K562 (cell line): ENCODE results near the gene GJD2. TPM values are rescaled to one million over a fixed set of nuclear protein-coding genes. Genes with fewer than 3 reads are reported as not detected.

Experiments
- ATAC-seq: fragments of 200-7000 bp; cut with Tn5 transposase; 3 replicates; pipeline ENCODE4 v1.9.1; 2020; ENCODE audit warnings: moderate library complexity
- BruUV-seq: library from RNA; stranded (reverse); fragments of 400-500 nt; replicated peaks from 2 replicates; lab custom pipeline; 2021; lab: Mats Ljungman, UMichigan
- CTCF ChIA-PET: fragments of 300-600 bp; formaldehyde crosslinking; extraction: SDS; loops from one replicate; lab custom pipeline; 2021; ENCODE audit warnings: low intra/inter-chr PET ratio; lab: Yijun Ruan, JAX
- POLR2A ChIA-PET: fragments of 300-600, 350-650 bp; sonication (Branson Sonifier 250); formaldehyde crosslinking; extraction: SDS; loops from one replicate; lab custom pipeline; 2021; ENCODE audit warnings: antibody characterized with exemption, inconsistent platforms; lab: Yijun Ruan, JAX
- DNase-seq, 4 experiments: peaks; one replicate each; pipeline versions ENCODE4 v3.0.0 to v3.0.0-alpha.2; 2011 to 2018; ENCODE audit warnings: low spot score in 3 of 4, mixed read lengths in 3 of 4; ENCODE audit errors: extremely low read depth in 1 of 4
- FAIRE-seq: peaks from 2 replicates; lab custom pipeline; 2011; peaks lifted over from hg19 to GRCh38; lab: Jason Lieb, UNC
- H2AFZ ChIP-seq: 2 replicates; pipeline ENCODE4 v1.6.0; 2011; ENCODE audit warnings: low read depth, low read length, control low read depth, inconsistent platforms
- H3K27ac ChIP-seq: fragments of 200-600 bp; 3 replicates; pipeline ENCODE4 v1.8.0; 2011; ENCODE audit warnings: low read depth, mild to moderate bottlenecking, control low read depth, inconsistent platforms, low read length, moderate library complexity, mixed read lengths; ENCODE audit errors: extremely low read depth
- H3K27me3 ChIP-seq, 2 experiments: fragments of 300-600 bp in 1 of 2; 2 replicates in 1 of 2; 3 replicates in 1 of 2; pipeline versions ENCODE4 v1.6.0 to v1.8.0; 2011; ENCODE audit warnings: inconsistent platforms in 2 of 2, low read length in 2 of 2, mild to moderate bottlenecking in 1 of 2, mixed read lengths in 1 of 2, moderate library complexity in 1 of 2; ENCODE audit not compliant: control insufficient read depth in 2 of 2, insufficient read depth in 2 of 2
- H3K36me3 ChIP-seq: fragments of 300-600 bp; 3 replicates; pipeline ENCODE4 v1.8.0; 2011; ENCODE audit warnings: mild to moderate bottlenecking, low read length, inconsistent platforms; ENCODE audit not compliant: control insufficient read depth, insufficient read depth
- H3K4me1 ChIP-seq, 2 experiments: fragments of 200-600 bp in 1 of 2; replicated peaks in 1 of 2; 2 replicates in 1 of 2; 3 replicates in 1 of 2; pipeline versions ENCODE4 v1.5.1 to v1.8.0; 2011; ENCODE audit warnings: inconsistent platforms in 2 of 2, low read length in 2 of 2, mild to moderate bottlenecking in 1 of 2, mixed read lengths in 1 of 2, moderate library complexity in 1 of 2; ENCODE audit not compliant: control insufficient read depth in 2 of 2, insufficient read depth in 2 of 2
- H3K4me2 ChIP-seq: 2 replicates; pipeline ENCODE4 v1.6.1; 2011; ENCODE audit warnings: low read length, control low read depth, inconsistent platforms, mixed read lengths; ENCODE audit not compliant: insufficient read depth
- H3K4me3 ChIP-seq: fragments of 200-600 bp; sonication (generic), shearing (Covaris generic); 2 replicates; pipeline ENCODE4 v1.5.1; 2016; ENCODE audit warnings: control low read depth, inconsistent platforms
- H3K79me2 ChIP-seq: fragments of 200-600 bp; 3 replicates; pipeline ENCODE4 v1.8.0; 2011; ENCODE audit warnings: low read length, inconsistent platforms; ENCODE audit not compliant: control insufficient read depth, insufficient read depth
- H3K9ac ChIP-seq, 2 experiments: 2 replicates each; pipeline versions ENCODE4 v1.6.0 to v1.6.1; 2011; ENCODE audit warnings: low read depth in 2 of 2, low read length in 2 of 2, control low read depth in 1 of 2, inconsistent platforms in 1 of 2, mild to moderate bottlenecking in 1 of 2, mixed read lengths in 1 of 2; ENCODE audit not compliant: insufficient read depth in 1 of 2
- H3K9me1 ChIP-seq: one replicate; pipeline ENCODE4 v1.6.0; 2011; ENCODE audit warnings: inconsistent platforms, mild to moderate bottlenecking, low read length, moderate library complexity; ENCODE audit not compliant: control insufficient read depth, insufficient read depth
- H3K9me3 ChIP-seq: replicated peaks from 2 replicates; pipeline ENCODE4 v1.5.1; 2011; ENCODE audit warnings: low read depth, low read length, inconsistent platforms; ENCODE audit not compliant: control insufficient read depth, insufficient read depth
- H4K20me1 ChIP-seq: replicated peaks from 2 replicates; pipeline ENCODE4 v1.6.1; 2011; ENCODE audit warnings: low read length, inconsistent platforms, mixed read lengths; ENCODE audit not compliant: control insufficient read depth, insufficient read depth
- BCOR ChIP-seq: fragments of 450-650 bp; IDR thresholded peaks from 2 replicates; pipeline ENCODE4 v1.6.1; 2016
- CCAR2 ChIP-seq: fragments of 200-400 bp; formaldehyde crosslinking; IDR thresholded peaks from 2 replicates; pipeline ENCODE4 v1.6.1; 2017; ENCODE audit warnings: mild to moderate bottlenecking, low read depth, low read length
- MTA3 ChIP-seq: fragments of 450-650 bp; formaldehyde crosslinking; IDR thresholded peaks from 2 replicates; pipeline ENCODE4 v1.6.1; 2017; ENCODE audit warnings: mild to moderate bottlenecking, borderline replicate concordance
- RBM25 ChIP-seq: fragments of 200-400 bp; formaldehyde crosslinking; IDR thresholded peaks from 2 replicates; pipeline ENCODE4 v1.6.1; 2018; ENCODE audit warnings: low read length, low read depth, moderate library complexity; ENCODE audit not compliant: severe bottlenecking
- RFX1 ChIP-seq: fragments of 450-650 bp; IDR thresholded peaks from 2 replicates; pipeline ENCODE4 v1.6.1; 2016; ENCODE audit warnings: mild to moderate bottlenecking, moderate library complexity
- TARDBP ChIP-seq: fragments of 450-650 bp; IDR thresholded peaks from 2 replicates; pipeline ENCODE4 v1.6.1; 2016
- TSHZ1 ChIP-seq: fragments of 250-450 bp; sonication (Bioruptor Pico); IDR thresholded peaks from 2 replicates; pipeline ENCODE4 v1.4.0; 2020; ENCODE audit warnings: mild to moderate bottlenecking, moderate library complexity
- ZNF280A ChIP-seq: fragments of 450-650 bp; IDR thresholded peaks from 2 replicates; pipeline ENCODE4 v1.6.1; 2018; ENCODE audit warnings: mild to moderate bottlenecking, low read depth; ENCODE audit not compliant: partially characterized antibody
- WGBS: fragments of 100-300 bp; shearing (Covaris generic); methylation state at CpG from one replicate; pipeline ENCODE4 v1.1.6; 2016; ENCODE audit warnings: low coverage, mixed read lengths; ENCODE audit not compliant: insufficient coverage; ENCODE audit errors: missing lambda C conversion rate; 5-methylcytosine and 5-hydroxymethylcytosine counted together
- in situ Hi-C: fragments of 300-500 bp; cut with MboI; formaldehyde crosslinking; loops from 4 replicates; pipeline ENCODE4 v1.15.0; 2018; ENCODE audit warnings: inconsistent platforms, mixed read lengths
- intact Hi-C: fragments of 100-400 bp; cut with micrococcal nuclease; formaldehyde crosslinking; loops from 2 replicates; pipeline ENCODE4 v1.14.2; 2022
- polyA plus RNA-seq, 8 experiments: library from polyadenylated mRNA; depleted of rRNA in 4 of 8; stranded (reverse) in 5 of 8; unstranded in 3 of 8; fragments of >200 nt; fragmentation: Nextera tagmentation in 2 of 8; fragmentation: Illumina TruSeq in 1 of 8; extraction: Ambion mirVana in 2 of 8; extraction: Trizol in 1 of 8; gene quantifications; 2 replicates each; pipeline versions ENCODE4 v1.2.1 to v1.2.3, GENCODE V29; 2011 to 2014; ENCODE audit warnings: inconsistent platforms in 1 of 8, missing spikeins in 1 of 8
- total RNA-seq, 7 experiments: library from RNA; depleted of rRNA in 6 of 7; stranded (reverse); fragments of >200 nt in 6 of 7; fragmentation: Illumina TruSeq in 2 of 7; extraction: Trizol in 2 of 7; gene quantifications; 2 replicates each; pipeline versions ENCODE4 v1.2.1 to v1.2.3, GENCODE V29; 2011 to 2021; ENCODE audit warnings: low replicate concordance in 1 of 7

GJD2 gene
- total and polyA plus RNA-seq, 9 of the 15 experiments (the other 6 are each of a cell fraction or from before 2014, with no cell fraction given) = not detected

GRCh38 chr15:34749691-34750090, 5.1 kb downstream of the GJD2 start (continued):
- no peak for TF ChIP-seq MTA3

GRCh38 chr15:34739346-34739745, 15.5 kb downstream of the GJD2 start:
- 12% methylated on average over 2 of the region's 2 CpGs for WGBS

More at GRCh38 chr15:34739346-34739745, 15.5 kb downstream of the GJD2 start:
- no peaks in the 10 kb centered on the region; a peak in 1 of 5 replicates for H3K4me1 ChIP-seq
- TF ChIP-seq ZNF280A (no peak), TSHZ1 (CRISPR knock-in tag) (no peak), BCOR (peak; percentile 55; the same call in 1 of the 2 replicates), CCAR2 (no peak), RBM25 (peak; percentile 83), TARDBP (no peak), RFX1 (no peak)
- TF ChIP-seq, all 486 proteins: peak for 2
- no peak for FAIRE-seq
- no TSS peak for BruUV-seq
- intact Hi-C loops = no loop called here
- H3K9ac ChIP-seq = no peak overlapping the region
- ChIA-PET CTCF (no interaction called here), POLR2A (no interaction called here)
- in situ Hi-C loops = no loop called here
- no peak overlapping the region for H3K4me3 ChIP-seq
- H3K9me3 ChIP-seq = no peaks in the 10 kb centered on the region
- H3K9me1 ChIP-seq = no peaks in the 10 kb centered on the region
- no peak for DNase-seq
- no peaks in the 10 kb centered on the region for H4K20me1 ChIP-seq
- no peak overlapping the region for H3K27ac ChIP-seq
- no peak overlapping the region for H3K4me2 ChIP-seq
- H2AFZ ChIP-seq = no peak overlapping the region
- H3K79me2 ChIP-seq = no peaks in the 10 kb centered on the region
- H3K27me3 ChIP-seq = peaks cover 2 to 4% of the 10 kb centered on the region in 2 experiments; a peak in 1 of 5 replicates
- H3K36me3 ChIP-seq = no peaks in the 10 kb centered on the region
- no peak for ATAC-seq
